ENCODE data around the gene GPR108. TPM values are rescaled to one million over a fixed set of nuclear protein-coding genes. Genes with fewer than 3 reads are reported as not detected.

Gene GPR108
- total RNA-seq, 2 experiments from 2014 or later, result 63.2 to 88.3 TPM

DNA sequence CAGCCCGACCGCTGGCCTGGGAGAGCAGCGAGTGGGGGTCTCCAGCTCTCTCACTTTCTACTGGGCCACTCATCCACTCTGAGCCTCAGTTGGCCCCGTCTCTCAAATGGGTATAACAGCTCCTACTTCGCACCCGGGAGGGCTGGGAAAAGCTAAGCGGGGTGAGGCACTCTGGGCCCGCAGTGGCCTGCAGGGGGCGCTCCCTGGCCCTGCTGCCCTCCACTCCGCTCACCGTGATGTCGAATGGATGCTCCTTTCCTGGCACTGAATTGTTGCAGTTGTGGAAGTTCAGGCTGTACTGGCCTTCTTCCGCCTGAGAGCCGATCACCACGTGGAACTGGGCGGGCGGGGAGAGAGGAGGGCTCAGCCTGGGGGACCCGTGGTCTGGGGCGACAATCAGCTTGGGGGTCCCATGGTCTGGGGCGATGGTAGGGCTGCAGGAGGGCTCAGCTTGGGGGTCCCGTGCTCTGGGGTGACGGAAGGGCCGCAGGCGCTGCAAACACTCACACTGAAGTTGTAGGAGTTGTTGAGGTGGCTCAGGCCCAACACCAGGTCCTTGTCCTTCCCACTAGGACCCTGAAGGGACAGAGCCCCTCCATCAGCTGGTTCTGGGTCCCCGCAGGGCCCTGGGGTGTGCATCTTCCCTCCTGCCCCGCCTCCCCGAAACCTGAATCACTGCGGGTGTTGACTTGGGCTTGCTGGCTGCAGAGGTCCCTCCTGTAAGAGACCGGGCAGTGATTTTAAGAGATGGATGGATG is 3.9 kb downstream of the GPR108 start:
- intact Hi-C loops (cut with micrococcal nuclease; ENCODE audit: unreplicated experiment), result no loop called here
- Histone ChIP-seq H4K20me1 (ENCODE audit: insufficient read depth, low read length) (no peaks in the 10 kb centered on the region), H3K4me1 (ENCODE audit: insufficient read depth, low read length, poor library complexity, severe bottlenecking) (peaks cover 24% of the 10 kb centered on the region), H3K79me2 (ENCODE audit: insufficient read depth, low read depth, low read length) (peaks cover 13% of the 10 kb centered on the region; the same call in 1 of the 2 replicates), H3K9me3 (ENCODE audit: low read length) (no peaks in the 10 kb centered on the region), H3K9me2 (ENCODE audit: insufficient read depth, low read length) (no peaks in the 10 kb centered on the region), H2AFZ (ENCODE audit: low read length) (no peak overlapping the region), H3K36me3 (ENCODE audit: insufficient read depth, low read length) (no peaks in the 10 kb centered on the region; the same call in 1 of the 2 replicates), H3K4me2 (ENCODE audit: low read length) (no peak overlapping the region), H3K27ac (ENCODE audit: low read depth, low read length, poor library complexity, severe bottlenecking) (no peak overlapping the region), H3K4me3 (ENCODE audit: low read depth, low read length, poor library complexity, severe bottlenecking) (no peak overlapping the region)
- peak; percentile 45 for DNase-seq (ENCODE audit: low spot score)
- TF ChIP-seq EZH2phosphoT487 (IDR thresholded peaks at IDR 0.05; ENCODE audit: borderline replicate concordance, low read depth, low read length), result no peak
- TF ChIP-seq, protein P1, sequence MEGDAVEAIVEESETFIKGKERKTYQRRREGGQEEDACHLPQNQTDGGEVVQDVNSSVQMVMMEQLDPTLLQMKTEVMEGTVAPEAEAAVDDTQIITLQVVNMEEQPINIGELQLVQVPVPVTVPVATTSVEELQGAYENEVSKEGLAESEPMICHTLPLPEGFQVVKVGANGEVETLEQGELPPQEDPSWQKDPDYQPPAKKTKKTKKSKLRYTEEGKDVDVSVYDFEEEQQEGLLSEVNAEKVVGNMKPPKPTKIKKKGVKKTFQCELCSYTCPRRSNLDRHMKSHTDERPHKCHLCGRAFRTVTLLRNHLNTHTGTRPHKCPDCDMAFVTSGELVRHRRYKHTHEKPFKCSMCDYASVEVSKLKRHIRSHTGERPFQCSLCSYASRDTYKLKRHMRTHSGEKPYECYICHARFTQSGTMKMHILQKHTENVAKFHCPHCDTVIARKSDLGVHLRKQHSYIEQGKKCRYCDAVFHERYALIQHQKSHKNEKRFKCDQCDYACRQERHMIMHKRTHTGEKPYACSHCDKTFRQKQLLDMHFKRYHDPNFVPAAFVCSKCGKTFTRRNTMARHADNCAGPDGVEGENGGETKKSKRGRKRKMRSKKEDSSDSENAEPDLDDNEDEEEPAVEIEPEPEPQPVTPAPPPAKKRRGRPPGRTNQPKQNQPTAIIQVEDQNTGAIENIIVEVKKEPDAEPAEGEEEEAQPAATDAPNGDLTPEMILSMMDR (conservative IDR thresholded peaks at IDR 0.05; ENCODE audit: low read length), result peak; percentile 86
- ChIA-PET POLR2A (no interaction called here), CTCF (ENCODE audit: unreplicated experiment) (no interaction called here)
- no TSS peak for BruUV-seq (replicated peaks)

DNA sequence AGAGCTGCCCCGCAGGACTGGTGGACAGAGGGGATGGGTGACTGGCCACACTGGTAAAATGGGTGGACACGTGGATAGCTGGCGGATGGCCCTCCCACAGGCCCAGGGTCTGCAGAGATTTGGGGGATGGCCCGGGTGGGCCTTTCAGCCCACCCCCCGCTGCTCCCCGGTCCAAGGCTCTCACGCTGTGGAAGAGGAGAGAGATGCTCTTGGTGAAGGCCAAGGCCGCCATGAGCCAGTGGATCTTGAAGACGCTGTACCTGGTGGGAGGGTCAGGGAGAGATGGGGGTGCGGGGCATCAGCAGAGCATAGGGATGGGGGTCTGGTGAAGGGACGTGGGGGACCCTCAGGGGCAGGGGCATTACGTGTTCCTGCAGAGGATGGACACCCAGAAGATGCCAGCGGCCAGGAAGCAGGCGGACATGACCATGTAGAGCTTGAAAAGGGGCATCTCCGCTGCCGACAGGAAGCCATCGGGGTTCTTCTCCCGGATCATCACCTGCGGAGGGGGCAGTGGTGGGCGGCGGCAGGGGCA is 4.5 kb downstream of the GPR108 start:
- CTCF ChIA-PET (ENCODE audit: unreplicated experiment), result no interaction called here

More for the DNA sequence above, 4.5 kb downstream of the GPR108 start:
- Histone ChIP-seq H3K27ac (ENCODE audit: low read depth, low read length, poor library complexity, severe bottlenecking) (no peak overlapping the region), H3K79me2 (ENCODE audit: insufficient read depth, low read depth, low read length) (peaks cover 13% of the 10 kb centered on the region; the same call in 1 of the 2 replicates), H3K9me2 (ENCODE audit: insufficient read depth, low read length) (no peaks in the 10 kb centered on the region), H3K4me2 (ENCODE audit: low read length) (no peak overlapping the region), H3K9me3 (ENCODE audit: low read length) (no peaks in the 10 kb centered on the region), H2AFZ (ENCODE audit: low read length) (no peak overlapping the region), H3K4me3 (ENCODE audit: low read depth, low read length, poor library complexity, severe bottlenecking) (no peak overlapping the region), H4K20me1 (ENCODE audit: insufficient read depth, low read length) (no peaks in the 10 kb centered on the region), H3K36me3 (ENCODE audit: insufficient read depth, low read length) (no peaks in the 10 kb centered on the region; the same call in 1 of the 2 replicates), H3K4me1 (ENCODE audit: insufficient read depth, low read length, poor library complexity, severe bottlenecking) (peaks cover 24% of the 10 kb centered on the region)
- BruUV-seq (replicated peaks), result no TSS peak
- intact Hi-C loops (cut with micrococcal nuclease; ENCODE audit: unreplicated experiment), result no loop called here
- no peak for TF ChIP-seq EZH2phosphoT487 (IDR thresholded peaks at IDR 0.05; ENCODE audit: borderline replicate concordance, low read depth, low read length)
- TF ChIP-seq, protein P1 (conservative IDR thresholded peaks at IDR 0.05; ENCODE audit: low read length), result no peak
- POLR2A ChIA-PET, result no interaction called here
- DNase-seq (ENCODE audit: low spot score), result no peak
